Measurements from ENCODE around the gene OTUB2.
A peak's percentile ranks its signal among the peaks of the same experiment; 100 is the strongest.

Gene OTUB2

DNA sequence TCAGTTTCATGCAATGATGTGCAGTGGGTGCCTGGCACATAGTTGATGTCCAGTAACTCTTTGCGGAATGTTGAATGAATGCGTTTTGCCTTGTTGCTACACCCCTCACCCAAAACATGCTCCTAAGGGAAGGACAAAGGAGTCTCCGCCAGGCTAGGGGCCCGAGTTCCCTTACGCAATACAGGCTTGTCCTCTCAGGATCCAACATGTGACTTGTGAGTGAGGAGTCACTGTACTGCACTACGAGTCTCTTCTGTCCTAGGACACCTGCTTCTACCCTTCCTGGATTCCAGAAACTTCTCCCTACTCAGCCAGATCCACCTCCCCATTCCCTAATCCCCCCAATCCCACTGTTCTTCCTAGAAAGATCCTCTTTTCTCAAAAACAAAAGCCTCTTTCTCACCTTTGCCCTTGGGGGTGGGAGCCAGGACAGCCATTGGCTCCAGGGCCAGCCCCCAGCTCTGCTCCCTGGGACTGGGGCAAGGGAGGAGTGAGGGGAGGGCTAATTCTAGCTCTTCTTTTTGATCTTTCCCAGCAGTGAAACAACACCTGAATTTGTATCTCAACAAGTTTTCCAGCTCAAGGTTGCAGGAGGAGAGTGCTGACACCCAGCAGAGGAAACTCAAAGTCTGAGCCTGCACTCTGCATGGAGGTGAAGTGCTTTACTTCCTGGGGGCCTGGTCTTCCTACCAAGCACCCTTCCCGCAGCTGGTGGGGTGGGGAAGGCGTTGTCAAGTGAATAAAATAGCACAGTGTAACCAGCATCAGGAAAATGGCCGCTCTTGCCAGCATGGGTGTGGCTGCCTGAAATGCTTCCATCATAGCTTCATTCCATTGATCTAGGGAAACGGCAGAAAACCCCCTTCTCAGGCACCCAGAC, 3.4 kb upstream of the OTUB2 start:
- no peak for DNase-seq

DNA sequence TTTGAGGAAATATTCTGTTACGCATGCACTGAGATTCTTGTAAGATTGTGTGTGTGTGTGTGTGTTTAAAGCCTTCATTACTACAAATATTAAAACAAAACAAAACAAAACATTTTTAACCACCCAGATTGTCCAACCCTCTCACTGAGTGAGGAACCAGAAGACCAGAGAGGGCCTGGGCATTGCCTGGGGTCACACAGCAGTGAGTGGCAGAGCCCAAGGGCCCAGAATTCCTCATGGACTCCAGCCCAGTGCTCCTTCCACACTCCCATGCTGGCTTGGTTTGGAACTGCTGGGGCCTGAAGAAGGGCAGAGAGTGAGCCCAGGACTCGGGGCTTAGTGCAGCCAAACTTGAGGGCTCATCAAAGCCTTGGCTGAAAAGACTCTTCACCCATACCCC, 1.6 kb upstream of the OTUB2 start:
- DNase-seq, result no peak

- DNase-seq, result no peak
Observed at GRCh38 chr14:94025720-94026119, 420 bp upstream of the OTUB2 start.

DNA sequence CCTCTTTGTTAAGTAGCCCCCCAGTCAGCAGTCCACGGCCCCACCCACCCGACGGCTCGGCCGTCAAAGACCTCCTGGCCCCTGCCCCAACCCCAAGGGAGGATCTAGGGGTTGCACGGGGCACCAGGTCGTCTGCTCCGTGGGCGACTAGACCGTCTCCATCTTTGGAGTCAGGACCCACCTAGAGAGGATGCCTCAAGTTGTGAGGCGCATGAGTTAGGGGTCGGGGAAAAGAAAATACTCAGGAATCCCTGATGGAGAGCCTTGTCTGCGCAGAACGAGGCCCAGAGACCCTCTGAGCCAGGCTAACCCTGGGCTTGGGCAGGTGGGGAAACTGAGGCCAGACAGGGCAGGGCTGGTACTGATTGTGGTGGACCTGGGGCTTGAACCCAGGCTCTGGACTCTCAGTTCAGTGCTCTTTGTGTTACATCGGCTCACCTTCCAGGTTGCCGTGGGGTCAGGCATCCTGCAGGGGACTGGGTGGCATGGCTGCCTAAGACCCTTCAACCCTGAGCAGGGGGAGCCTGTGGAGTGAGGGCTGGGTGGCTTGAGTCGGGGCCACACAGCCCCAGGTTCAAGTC, 839 bp downstream of the OTUB2 start:
- no peak for DNase-seq

- no peak for DNase-seq
Observed at GRCh38 chr14:94027566-94028449, 1.7 kb downstream of the OTUB2 start.

- no peak for DNase-seq
Observed at GRCh38 chr14:94028450-94028826, 2.3 kb downstream of the OTUB2 start.

DNA sequence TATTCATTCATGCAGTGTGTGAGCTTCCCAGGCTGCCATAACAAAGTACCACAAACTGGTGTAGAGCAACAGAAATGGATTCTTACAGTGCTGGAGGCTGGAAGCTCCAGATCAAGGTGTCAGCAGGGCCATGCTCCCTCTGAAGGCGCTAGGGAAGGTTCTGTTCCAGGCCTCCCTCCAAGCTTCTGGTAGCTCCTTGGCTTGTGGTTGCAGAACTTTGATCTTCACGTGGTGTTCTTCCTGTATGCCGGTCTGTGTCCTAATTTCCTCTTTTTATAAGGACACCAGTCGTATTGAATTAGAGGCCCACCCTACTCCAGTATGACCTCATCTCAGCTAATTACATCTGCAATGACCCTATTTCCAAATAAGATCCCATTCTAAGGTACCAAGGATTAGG, 3.1 kb downstream of the OTUB2 start:
- no peak for DNase-seq

- no peak for DNase-seq
Observed at GRCh38 chr14:94029671-94030203, 3.6 kb downstream of the OTUB2 start.

- no peak for DNase-seq
Observed at GRCh38 chr14:94030571-94030970, 4.4 kb downstream of the OTUB2 start.

GRCh38 chr14:94031161-94031882, 5.2 kb downstream of the OTUB2 start:
- no peak for DNase-seq

- DNase-seq, result no peak
Observed at GRCh38 chr14:94031883-94032279, 5.7 kb downstream of the OTUB2 start.

GRCh38 chr14:94034886-94035285, 8.7 kb downstream of the OTUB2 start:
- no peak for DNase-seq

GRCh38 chr14:94036313-94037167, 10.4 kb downstream of the OTUB2 start:
- DNase-seq, result peak; percentile 52

- no peak for DNase-seq
Observed at GRCh38 chr14:94037954-94038353, 11.8 kb downstream of the OTUB2 start.

GRCh38 chr14:94038510-94038909, 12.4 kb downstream of the OTUB2 start:
- DNase-seq, result no peak

- DNase-seq, result no peak
Observed at GRCh38 chr14:94038921-94039629, 12.9 kb downstream of the OTUB2 start.

- DNase-seq, result no peak
Observed at GRCh38 chr14:94040247-94040646, 14.1 kb downstream of the OTUB2 start.

DNA sequence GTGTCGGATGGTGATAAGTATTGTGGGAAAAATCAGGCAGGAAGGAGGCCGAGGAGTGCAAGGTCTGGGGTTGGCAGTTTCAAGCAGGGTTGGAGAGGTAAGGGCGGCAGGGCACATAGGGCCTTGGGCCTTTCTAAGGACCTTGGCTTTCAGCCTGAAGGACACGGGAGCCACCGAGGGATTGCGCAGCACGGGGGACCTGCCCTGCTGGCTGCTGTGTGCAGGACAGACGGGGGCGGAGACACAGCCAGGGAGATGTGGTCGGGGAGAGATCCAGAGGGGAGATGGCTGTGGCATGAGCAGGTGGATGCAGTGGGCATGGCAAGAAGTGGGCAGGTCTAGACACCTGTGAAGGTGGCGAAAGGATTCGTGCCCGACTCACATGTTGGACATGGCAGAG, 14.7 kb downstream of the OTUB2 start:
- no peak for DNase-seq

GRCh38 chr14:94041551-94042346, 15.6 kb downstream of the OTUB2 start:
- DNase-seq, result no peak

- no peak for DNase-seq
Observed at GRCh38 chr14:94042433-94043091, 16.4 kb downstream of the OTUB2 start.
